Glomerular visceral epithelial cell (primary cell): ENCODE measurements around the gene RSPH1.
A peak's percentile ranks its signal among the peaks of the same experiment; 100 is the strongest.

Experiments
- DNase-seq: peaks from one replicate; pipeline ENCODE4 v3.0.0-alpha.2; 2016; ENCODE audit errors: extremely low spot score

The RSPH1 gene

DNA sequence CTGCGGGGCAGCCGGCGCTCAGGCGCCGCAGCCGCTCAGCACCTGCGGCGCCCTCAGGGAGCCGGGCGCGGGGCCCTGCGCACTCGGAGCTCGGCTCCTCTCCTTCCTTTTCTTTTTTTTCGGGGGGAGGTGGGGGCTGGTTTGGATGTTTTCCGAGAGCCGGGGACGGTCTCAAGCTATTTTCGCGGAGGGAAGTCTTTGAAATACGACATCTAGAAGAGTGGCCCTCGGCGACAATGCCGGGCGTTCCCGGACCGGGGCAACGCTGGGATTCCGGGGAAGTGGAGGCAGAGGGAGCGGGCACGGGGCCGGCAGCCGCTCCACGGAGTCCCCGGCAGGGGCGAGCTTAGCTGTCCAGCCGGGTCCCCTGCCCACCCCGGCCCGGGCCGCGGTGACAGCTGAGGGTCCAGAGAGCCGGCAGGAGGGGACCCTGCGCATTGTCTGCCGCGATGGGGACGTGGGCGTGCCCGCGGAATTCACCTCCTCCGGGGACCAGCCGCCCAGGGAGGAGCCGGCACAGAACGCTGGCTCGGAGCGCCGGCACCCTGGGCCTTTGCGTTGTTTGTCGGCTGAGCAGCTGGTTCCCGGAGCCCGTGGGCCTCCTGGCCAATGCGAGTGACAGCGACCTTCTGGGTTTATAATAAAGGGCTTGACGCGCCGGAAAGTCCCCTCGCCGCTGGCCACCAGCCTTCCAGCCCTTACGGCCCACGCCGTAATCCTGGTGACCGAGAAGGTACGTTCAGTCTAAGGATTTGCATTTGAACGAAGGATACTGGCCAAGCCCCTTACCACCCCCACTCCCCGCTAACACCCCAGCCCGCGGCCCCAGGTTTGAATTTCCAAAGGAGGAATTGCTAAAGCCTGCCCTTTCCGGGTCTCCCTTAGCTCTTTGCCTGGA is 18.2 kb upstream of the RSPH1 start:
- peak; percentile 37 for DNase-seq

DNA sequence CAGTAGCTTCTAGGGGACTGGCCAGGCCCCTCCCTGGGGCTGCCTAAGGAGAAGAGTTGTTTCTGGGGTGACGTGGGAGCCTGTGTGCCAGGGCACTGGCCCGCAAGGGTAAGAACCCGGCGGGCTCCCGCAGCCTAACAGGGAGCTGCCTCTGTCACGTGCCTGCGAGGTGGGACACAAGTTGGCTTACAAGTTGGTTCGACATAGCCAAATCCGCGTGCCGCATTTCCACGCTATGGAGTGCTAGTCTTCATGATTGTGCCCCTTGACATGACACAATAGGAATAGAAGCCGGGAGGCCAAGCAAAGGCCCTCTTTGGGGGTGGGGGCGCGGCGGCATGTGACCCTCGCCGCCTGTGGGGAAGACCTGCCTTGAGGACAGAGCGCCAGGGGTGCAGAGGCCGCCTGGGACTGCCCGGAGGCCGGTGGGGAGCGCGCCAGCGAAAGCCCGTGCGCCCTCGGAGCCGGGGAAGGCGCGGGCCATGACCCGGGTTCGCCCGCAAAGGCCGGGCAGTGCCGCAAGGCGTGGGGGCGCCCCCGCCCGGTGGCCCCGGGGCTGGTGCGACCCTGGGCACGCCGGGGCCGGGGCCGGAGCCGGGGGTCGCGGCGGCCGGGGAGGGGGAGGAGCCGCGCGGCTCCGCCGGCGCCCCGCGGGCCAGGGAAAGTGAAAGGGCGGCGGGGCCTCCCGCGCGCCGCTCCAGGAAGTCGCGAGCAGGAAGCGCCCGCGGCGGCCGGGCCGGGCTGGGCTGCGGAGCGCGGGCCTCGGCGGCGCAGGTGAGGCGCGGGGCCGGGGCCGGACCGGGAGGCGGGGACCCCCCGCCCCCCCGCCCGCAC is 17.3 kb upstream of the RSPH1 start, which contains the start of gene SLC37A1:
TSS of gene SLC37A1 (plus strand) at position 702 of the 834 bp plus-strand sequence. CDS start 4,603 bp downstream, outside the sequence.
- DNase-seq = peak; percentile 12

DNA sequence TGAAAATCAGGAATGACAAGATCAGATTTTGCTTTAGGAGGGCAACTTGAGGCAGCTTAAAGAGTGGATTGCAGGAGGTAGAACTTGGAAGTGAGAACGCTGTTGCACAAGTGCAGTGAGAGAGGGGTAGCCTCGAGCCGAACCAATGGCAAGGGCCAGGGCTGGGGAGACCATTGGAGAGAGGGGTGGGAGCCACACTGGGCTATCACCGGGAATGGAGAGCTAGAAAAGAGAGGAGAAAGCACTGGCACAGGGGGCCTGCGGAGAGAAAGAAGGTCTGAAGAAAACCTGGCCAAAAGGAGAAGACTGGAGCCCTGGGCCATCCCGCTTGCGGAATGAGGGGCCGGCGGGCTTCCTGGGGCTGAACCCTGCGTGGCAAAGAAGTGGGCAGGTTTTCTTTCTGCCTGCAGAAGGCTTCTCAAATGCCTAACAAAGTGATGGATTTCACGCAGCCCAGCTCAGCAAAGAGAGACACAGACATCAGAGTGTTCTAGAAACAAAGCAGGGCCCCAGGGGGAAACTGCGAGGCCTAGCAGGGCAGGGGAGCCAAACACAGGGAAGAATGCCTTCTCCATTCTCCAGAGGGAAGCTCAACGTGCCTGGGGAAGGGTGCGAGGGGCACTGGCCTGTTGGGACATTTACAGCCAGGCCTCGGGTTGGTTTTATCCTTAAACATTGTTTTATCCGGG is 16.5 kb upstream of the RSPH1 start:
- DNase-seq = no peak

DNA sequence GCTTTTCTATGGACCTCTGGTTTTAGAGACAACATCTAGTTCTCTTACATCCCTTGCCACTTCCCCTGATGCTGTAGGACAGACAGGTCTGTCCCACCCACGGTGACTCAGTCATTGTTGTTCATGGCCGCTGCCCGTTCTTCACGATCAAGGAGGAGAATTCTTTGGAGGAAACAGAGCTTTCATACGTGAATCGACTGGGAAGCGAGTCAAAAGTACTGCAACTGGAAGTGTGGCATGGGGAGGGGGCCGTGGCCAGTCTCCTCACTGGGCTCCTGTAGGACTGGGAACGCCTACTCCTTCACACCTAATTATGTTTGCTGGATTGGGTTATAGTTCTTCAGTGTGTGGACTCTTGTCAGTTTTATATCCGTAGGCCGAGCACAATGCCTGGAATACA is 13.2 kb upstream of the RSPH1 start:
- no peak for DNase-seq

DNA sequence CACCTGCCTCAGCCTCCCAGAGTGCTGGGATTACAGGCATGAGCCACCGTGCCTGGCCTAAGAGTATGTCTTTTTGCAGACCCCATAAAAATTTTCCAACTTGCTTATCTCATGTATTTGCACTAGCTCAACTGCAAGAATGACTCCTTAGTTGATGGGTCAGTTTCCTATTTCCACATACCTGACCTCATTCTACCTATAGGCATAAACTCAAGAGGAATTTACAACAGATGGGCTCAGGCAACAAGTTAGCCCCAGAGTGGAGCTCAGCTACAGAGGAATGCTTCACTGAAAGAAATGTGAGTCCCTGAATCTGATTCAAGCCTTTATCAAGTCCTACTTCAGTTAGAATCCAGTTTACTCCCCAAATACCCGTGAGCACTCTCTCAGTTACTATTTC is 12.3 kb upstream of the RSPH1 start:
- DNase-seq = no peak

DNA sequence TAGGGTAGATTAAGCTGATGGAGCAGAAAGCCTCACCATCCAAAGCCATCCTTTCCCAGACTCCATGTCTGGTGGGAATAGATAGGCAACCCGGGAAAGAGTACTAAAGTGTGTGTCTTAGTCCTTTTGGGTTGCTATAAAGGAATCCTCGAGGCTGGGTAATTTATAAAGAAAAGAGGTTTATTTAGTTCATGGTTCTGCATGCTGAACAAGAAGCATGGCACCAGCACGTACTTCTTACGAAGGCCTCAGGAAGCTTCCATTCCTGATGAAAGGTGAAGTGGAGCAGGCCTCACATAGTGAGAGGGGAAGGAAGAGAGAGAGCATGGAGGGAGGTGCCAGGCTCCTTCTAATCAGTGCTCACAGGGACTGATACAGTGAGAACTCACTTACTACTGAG is 11.4 kb upstream of the RSPH1 start:
- DNase-seq = no peak

DNA sequence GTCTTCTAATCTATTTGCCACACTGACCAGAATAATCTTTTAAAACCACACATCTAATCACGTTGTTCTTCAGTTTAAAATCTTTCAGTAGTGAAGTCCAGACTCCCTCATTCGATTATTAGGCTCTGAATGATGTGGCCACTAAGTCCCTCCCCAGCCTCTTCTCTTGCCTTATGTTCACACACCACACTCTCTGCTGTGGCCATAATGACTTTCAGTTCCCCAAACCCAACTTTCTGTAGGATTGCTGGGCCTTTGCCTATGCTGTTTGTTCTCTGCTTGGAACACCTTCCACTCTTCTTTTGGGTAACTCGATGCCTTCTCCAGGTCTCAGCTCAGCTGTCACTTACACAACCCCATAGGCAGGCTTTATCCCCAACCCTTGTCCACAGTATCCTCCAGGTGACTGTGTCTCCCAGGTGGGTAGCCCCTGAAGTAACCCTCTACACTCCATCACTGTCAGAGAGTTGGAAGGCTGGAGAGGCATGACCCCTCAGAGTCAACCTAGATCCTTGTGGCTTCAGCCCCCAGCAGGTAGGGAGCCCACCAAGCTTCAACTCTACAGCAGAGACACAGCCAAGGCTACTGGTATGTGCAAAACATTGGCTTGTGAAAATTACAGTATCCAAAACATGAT is 9.2 kb upstream of the RSPH1 start:
- DNase-seq = no peak

DNA sequence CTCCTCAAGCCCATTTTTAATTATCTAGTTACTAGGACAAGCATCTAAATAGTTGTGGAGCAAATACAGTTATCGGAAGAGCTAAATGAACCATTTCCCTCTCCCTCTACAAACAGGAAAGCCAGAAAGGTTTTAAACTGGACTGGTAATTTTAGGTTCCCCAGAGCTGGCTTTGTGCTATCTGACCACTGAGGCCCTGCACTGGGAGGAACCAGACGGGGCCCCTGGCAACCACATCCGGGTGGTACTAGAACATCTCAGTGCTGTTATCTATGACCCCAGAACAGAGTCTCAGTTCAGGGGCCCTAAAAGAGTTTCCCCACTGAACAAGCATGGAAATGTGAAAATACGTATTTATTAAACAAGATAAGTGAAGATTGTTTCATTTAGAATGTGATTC is 7.7 kb upstream of the RSPH1 start:
- DNase-seq = no peak

DNA sequence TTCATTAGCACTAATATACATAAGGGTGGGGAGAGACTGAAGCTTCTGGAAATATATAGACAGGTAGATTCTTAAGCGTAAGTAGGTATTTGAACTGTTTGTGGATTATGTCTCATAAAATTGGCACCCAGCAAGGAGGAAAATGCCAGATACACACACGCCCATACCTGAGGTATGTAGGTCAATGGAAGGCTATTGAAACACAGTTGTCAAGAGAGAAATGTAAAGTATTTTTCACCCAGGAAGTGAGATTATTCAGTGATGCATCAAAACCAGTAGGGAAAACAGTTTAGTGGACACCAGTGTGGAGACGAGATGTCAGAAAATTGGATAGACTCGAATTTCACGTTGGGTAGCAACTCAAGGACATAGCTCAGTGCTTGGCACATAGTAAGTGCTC is 4.7 kb upstream of the RSPH1 start:
- DNase-seq = no peak

DNA sequence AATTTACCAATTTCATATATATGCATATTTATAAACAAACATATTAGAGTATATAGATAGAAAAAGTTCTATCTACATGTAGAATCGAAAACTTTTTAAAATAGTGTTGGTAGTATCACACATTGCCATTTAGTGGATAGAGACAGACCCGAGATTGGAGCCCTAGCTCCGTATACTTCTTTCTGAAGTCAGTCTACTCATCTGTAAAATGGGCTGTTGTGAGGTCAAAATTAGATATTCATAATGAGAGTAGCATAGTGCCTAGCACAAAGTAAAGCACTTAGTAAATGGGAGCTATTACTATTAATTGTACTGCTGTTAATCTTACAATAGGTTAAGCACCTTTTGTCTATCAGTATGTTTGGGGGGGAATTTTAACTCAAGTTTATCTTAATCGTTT is 4.2 kb upstream of the RSPH1 start:
- no peak for DNase-seq

DNA sequence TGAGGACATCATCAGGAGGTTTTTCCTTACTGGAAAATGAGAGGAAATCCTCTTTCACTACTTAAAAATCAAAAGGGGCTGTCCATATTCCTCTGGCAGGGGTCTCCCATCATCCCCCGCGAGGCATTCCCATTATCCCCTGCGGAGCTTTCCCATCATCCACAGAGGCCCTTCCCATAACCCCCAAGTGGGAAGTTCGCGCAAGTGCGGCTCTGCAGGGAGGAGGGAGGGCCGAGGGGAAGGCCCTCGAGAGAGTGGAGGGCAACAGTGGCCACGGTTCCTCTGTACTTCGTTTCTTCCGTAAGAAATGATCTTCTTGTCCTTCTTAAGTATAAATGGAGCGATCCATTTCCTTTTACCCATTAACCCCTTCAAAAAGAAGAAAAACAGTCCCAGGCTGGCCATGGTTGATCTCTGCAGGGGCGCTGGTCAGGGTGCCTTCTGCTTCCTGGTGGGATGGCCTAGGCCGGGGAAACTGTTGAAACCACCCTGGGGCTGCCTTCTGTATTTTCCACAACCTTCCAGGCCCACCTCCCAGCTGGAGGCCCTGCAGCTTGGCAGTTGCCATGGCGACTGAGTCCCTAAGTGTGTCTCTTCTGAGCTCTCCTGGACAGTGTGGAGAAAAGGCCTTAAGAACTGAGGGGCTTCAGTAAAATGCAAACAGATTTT is 3.6 kb upstream of the RSPH1 start:
- DNase-seq = no peak

DNA sequence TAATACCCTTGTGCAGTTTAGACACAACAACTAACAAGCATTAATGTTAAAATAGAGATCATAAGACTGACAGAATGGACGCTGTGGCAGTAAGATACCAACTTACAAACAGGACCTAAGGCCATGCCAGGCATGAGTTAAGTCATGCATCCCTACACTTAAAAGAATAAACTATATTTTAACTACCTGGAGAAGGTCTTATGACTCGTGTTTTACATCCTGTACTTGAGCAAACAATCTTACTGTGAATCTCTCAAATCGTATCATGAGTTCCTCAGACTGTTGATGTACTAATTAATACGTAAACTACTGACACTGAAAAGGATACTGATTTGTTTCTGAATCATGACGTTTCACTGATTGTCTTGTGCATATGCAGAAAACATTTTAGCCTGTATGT is 2.0 kb upstream of the RSPH1 start:
- no peak for DNase-seq

DNA sequence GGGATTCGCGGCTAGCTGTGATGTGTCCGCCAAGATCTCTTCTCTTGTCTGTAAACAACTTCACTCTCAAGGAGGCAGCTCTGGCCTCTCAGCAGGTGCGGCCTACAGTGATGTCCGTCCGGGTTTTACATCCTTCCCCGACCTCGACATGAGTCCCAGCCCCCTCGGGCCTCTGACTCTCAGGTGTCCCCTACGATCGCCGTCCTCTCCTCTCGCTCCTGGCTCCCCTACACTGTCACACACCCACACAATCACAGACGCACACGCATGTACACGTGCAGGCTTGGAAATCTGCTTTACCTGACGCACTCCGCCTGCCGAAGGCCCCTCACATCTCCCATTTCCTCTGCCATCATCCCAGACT is 797 bp upstream of the RSPH1 start:
- DNase-seq = no peak

DNA sequence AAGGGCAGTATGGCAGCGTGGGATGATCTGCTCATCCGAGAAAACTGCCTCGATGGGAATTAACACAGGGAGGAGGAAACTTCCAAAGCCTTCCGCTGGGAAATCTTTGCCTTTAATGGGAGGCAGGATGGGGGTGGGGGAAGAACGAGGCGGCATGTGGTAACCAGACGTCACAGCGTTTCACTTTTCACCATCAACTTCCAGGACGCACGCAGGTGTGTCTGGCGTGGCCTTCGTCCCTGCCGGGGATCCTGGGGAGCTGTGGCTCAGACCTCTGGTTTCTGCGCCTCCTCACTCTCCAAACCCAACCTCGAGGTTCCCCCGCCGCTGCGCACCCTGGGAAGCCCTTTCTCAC is 282 bp downstream of the RSPH1 start:
- DNase-seq = no peak

DNA sequence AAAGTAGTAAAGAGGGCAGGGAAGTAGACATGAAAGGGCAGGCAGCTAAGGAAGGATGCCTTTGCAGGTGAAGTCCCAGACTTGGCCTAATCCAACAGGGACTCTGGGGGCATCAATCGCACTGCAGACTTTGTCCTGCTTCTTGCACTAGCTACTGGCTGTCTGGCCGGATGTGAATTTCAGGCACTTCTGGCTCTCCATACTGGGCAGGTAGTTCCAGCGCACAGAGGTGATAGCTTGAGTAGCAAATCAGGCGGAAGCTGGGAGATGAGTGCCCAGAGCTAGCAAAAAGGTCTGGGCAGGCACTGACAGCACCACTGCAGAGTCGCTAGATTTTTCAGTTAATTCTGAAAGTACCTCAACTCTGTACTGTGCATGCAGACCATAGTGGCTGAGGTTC is 997 bp downstream of the RSPH1 start:
- no peak for DNase-seq

DNA sequence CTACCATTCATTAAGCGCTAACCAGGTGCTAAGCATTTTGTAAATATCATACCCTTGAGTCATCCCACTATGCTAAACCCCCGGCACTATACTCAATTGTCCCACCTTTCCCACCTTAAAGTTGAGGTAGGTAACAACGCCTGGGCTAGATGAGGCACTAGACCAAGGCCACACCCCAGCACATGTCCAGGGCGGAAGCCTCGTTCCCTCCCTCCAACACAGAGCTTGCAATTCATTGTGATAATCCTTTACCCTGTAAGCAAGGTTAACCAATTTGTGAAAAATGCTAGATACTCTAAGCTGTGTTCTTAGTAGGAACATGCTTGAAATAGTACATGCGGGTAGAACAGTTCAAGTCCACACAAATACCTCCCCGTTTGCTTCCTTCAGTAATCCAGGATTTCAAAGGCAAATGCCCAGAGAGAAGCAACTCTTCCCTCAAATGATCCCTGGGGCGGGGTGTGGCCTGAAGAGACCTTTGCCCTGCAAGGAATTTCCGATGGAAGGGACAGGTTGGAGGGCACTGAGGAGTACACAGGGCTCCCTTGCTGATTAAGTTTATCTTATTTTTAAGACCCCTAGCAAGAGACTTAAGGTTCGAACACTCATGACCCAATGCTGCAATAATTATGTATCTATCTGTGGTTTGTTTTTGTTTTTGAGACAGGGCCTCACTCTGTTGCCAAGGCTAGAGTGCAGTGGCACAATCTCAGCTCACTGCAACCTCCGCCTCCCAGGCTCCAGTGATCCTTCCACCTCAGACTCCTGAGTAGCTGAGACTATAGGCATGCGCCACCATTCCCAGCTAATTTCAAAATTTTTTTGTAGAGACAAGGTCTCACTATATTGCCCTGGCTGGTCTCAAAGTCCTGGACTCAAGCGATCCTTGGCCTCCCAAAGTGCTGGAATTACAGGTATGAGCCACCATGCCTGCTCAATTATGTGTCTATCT is 2.6 kb downstream of the RSPH1 start:
- DNase-seq = no peak

DNA sequence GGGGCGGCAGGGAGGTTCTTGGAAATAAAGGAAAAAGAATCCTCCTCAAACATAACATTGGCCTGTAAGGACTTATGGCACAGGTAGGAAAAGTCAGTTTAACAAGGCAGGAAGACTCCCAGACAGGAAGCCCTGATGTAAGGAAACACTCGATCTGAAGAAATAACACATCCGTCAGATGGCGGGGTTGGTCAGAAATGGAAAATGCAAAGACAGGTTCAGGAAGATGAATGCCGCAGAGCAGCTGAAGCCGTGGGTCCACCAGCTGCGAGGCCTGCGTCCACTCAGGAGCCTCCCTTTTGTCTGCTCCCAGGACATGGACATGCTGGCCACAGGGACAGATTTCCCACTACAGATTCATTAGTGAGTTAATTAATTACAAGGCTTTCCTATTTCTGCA is 3.8 kb downstream of the RSPH1 start:
- no peak for DNase-seq

DNA sequence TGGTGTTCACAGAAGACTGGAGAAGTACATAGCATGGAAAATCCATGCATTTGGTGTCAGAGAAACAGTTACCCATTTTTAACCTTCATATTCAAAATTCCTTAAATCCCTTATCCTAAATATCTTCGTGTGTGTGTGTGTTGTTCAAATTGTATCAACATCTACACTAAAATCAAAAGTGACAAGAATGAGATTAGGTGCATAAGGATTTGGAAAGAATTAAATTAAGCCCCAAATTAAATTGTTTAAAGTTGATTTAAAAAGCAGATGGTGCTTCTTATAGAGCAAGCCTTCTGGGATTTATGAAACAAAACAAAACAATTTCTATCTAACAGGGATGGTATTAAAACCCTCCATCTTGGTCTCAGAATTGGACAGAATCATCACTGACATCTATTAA is 4.7 kb downstream of the RSPH1 start:
- DNase-seq = no peak

DNA sequence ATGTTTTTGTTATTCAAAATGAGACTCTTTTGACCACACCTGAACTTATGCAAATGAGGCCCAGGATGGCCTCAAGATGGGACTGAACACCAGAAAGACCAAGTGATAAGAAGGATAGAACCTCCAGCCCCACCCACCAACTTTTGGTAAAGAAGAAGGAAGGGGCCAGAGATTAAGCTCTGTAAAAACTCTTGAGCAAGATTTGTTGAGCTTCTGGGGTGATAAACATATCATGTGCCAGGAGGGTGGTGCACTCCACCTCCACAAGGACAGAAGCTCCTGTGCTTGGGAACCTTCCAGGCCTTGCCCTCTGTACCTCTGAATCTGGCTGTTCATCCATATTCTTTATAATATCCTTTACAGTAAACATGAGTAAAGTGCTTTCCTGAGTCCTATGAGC is 5.3 kb downstream of the RSPH1 start:
- DNase-seq = no peak

DNA sequence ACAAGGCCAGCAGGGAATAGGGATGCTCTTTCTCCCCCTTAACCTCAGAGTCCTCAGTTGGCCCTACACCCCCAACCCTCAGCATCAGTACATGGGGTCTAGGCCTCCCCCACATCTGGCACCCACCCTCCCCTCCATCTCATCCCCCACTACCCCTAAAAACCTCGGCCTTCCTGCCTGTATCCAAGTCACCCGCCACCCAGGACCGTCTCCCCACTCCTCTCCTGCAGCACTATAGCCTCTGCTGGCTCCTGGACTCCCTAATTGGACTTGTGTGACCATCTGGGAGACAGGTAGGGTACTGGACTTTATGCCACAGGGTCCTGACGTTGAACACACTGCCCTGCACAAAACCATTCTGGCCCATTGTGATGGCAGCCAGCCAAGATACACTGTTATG is 6.0 kb downstream of the RSPH1 start:
- DNase-seq = no peak
